OCI-LY3 (cell line): Measurements from ENCODE around the gene ARHGDIB.

Experiments
- H2AFZ ChIP-seq: fragments of 200-600, 300-600 bp; shearing (Covaris generic); 2 replicates; pipeline ENCODE4 v1.6.0; 2014; ENCODE audit warnings: antibody characterized with exemption, low read depth, low read length
- H3K27ac ChIP-seq: fragments of 200-600, 300-600 bp; sonication (generic); 2 replicates; pipeline ENCODE4 v1.5.1; 2014; ENCODE audit warnings: mild to moderate bottlenecking, low read length, moderate library complexity, mixed read lengths
- H3K27me3 ChIP-seq: fragments of 200-600, 300-600 bp; sonication (generic); 2 replicates; pipeline ENCODE4 v1.6.1; 2014; ENCODE audit warnings: low read depth, low read length, mixed read lengths
- H3K36me3 ChIP-seq: fragments of 200-600, 300-600 bp; sonication (generic); replicated peaks from 2 replicates; pipeline ENCODE3; 2014; ENCODE audit warnings: low read depth, low read length, mixed read lengths
- H3K4me1 ChIP-seq: fragments of 300-600, 200-600 bp; sonication (generic); 2 replicates; pipeline ENCODE4 v1.6.1; 2014; ENCODE audit warnings: low read length, mixed read lengths
- H3K4me2 ChIP-seq: fragments of 200-600, 300-600 bp; sonication (generic); 2 replicates; pipeline ENCODE4 v1.6.1; 2014; ENCODE audit warnings: low read length, mixed read lengths
- H3K4me3 ChIP-seq: fragments of 300-600, 200-600 bp; sonication (generic); 2 replicates; pipeline ENCODE4 v1.5.1; 2014; ENCODE audit warnings: antibody characterized with exemption, mild to moderate bottlenecking, low read length, moderate library complexity
- H3K79me2 ChIP-seq: fragments of 300-600, 200-600 bp; shearing (Covaris generic); 2 replicates; pipeline ENCODE4 v1.6.1; 2014; ENCODE audit warnings: mild to moderate bottlenecking, low read length, mixed read lengths
- H3K9ac ChIP-seq: fragments of 300-600, 200-600 bp; shearing (Covaris generic); 2 replicates; pipeline ENCODE4 v1.6.0; 2014; ENCODE audit warnings: mild to moderate bottlenecking, low read length, moderate library complexity
- H3K9me3 ChIP-seq: fragments of 200-600, 300-600 bp; shearing (Covaris generic); 2 replicates; pipeline ENCODE4 v1.6.1; 2014; ENCODE audit warnings: low read length, mixed read lengths; ENCODE audit not compliant: insufficient read depth
- H4K20me1 ChIP-seq: fragments of 200-600, 300-600 bp; sonication (generic); 2 replicates; pipeline ENCODE4 v1.6.1; 2016; ENCODE audit warnings: low read length, mixed read lengths; ENCODE audit not compliant: insufficient read depth
- CTCF ChIP-seq: fragments of 200-600, 300-600 bp; sonication (generic); IDR thresholded peaks from 2 replicates; pipeline ENCODE4 v1.5.1; 2014; ENCODE audit warnings: antibody characterized with exemption, low read length, low read depth
- EZH2phosphoT487 ChIP-seq: fragments of 200-600 bp; shearing (Covaris generic); IDR thresholded peaks from 2 replicates; pipeline ENCODE4 v1.6.1; 2018; ENCODE audit warnings: antibody characterized with exemption, mixed run types, low read depth

Gene ARHGDIB

DNA sequence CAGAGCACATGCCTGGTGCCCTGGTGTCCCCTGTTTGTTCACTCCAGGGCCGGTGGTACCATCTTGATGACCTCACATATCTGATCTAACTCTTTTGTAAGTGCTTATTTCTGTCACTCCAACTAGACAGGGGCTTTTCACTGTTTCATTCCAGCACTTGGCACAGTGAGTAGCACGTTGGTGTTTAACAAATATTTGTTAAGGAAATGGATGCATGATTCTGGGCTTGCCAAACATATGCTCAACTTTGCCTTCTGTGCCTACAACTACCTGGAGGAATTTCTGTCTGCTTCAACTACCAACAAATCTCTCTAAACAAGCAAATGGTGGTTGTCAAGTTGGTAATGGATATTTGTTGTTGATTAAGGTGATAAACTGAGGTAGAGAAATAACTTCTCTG is 43.0 kb upstream of the ARHGDIB start:
- no peak overlapping the region for H3K9ac ChIP-seq
- H3K4me1 ChIP-seq = 0 out of 2 replicates have a peak, but pooled peaks cover 4% of the 10 kb centered on the region
- no peak overlapping the region for H3K4me3 ChIP-seq
- H3K27ac ChIP-seq = no peak overlapping the region
- no peaks in the 10 kb centered on the region for H3K36me3 ChIP-seq
- peaks cover 59% of the 10 kb centered on the region for H3K27me3 ChIP-seq
- H3K79me2 ChIP-seq = no peaks in the 10 kb centered on the region
- no peaks in the 10 kb centered on the region for H4K20me1 ChIP-seq
- TF ChIP-seq CTCF (no peak), EZH2phosphoT487 (no peak)
- H3K4me2 ChIP-seq = no peak overlapping the region
- H3K9me3 ChIP-seq = no peaks in the 10 kb centered on the region
- no peak overlapping the region for H2AFZ ChIP-seq

GRCh38 chr12:15001733-15002382 is 40.5 kb upstream of the ARHGDIB start:
- Histone ChIP-seq H3K4me3 (no peak overlapping the region), H3K79me2 (no peaks in the 10 kb centered on the region), H3K36me3 (no peaks in the 10 kb centered on the region), H3K27me3 (peaks cover 62% of the 10 kb centered on the region), H3K9me3 (no peaks in the 10 kb centered on the region), H2AFZ (no peak overlapping the region), H3K9ac (no peak overlapping the region), H3K4me1 (0 out of 2 replicates have a peak, but pooled peaks cover 4% of the 10 kb centered on the region), H4K20me1 (no peaks in the 10 kb centered on the region), H3K4me2 (no peak overlapping the region), H3K27ac (no peak overlapping the region)
- TF ChIP-seq EZH2phosphoT487 (no peak), CTCF (no peak)

GRCh38 chr12:15000575-15000974 is 39.2 kb upstream of the ARHGDIB start:
- Histone ChIP-seq H3K4me2 (no peak overlapping the region), H3K9me3 (no peaks in the 10 kb centered on the region), H3K27ac (no peak overlapping the region), H3K9ac (no peak overlapping the region), H3K4me1 (0 out of 2 replicates have a peak, but pooled peaks cover 4% of the 10 kb centered on the region), H3K36me3 (no peaks in the 10 kb centered on the region), H2AFZ (no peak overlapping the region), H3K27me3 (peaks cover 55% of the 10 kb centered on the region), H4K20me1 (no peaks in the 10 kb centered on the region), H3K79me2 (no peaks in the 10 kb centered on the region), H3K4me3 (no peak overlapping the region)
- TF ChIP-seq CTCF (no peak), EZH2phosphoT487 (no peak)

DNA sequence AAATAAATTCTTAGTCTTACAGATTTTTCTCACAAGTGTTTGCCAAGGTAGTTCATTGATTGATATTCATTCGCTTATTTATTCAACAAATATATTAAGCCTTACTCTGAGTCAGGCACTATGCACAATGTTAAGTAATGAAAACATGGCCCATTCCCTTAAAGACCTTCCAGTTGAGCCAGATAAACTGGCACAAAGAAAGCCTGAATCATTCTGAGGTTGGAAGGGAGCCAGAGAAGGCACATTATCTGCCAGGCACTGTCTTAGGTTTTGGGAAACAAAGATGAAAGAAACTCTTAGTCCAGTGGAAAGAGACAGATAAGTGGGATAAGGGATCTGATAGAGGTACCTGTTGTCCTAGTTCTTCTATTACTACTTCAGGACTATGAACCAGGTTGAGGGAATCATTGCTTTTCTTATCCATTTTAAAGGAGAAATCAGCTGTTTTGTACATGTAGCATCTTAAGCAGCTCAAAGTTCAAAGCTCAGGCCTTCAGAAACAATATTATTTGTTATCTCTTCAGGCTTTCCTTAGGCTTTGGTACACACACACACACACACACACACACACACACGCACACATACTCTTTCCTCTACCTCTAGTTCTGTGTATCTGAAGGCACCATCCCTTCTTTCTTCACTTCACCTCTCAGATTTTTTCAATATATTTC is 38.4 kb upstream of the ARHGDIB start:
- Histone ChIP-seq H3K79me2 (no peaks in the 10 kb centered on the region), H3K27ac (no peak overlapping the region), H3K9me3 (no peaks in the 10 kb centered on the region), H2AFZ (no peak overlapping the region), H3K27me3 (peaks cover 55% of the 10 kb centered on the region), H3K4me1 (0 out of 2 replicates have a peak, but pooled peaks cover 4% of the 10 kb centered on the region), H3K4me3 (no peak overlapping the region), H3K4me2 (no peak overlapping the region), H3K9ac (no peak overlapping the region), H3K36me3 (no peaks in the 10 kb centered on the region), H4K20me1 (no peaks in the 10 kb centered on the region)
- TF ChIP-seq CTCF = no peak
- no peak for TF ChIP-seq EZH2phosphoT487
